ENCODE measurements around the gene KANTR.
A peak's percentile ranks its signal among the peaks of the same experiment; 100 is the strongest.

KANTR gene

GRCh38 chrX:53093748-53094581 lies at the start of gene KANTR:
TSS of gene KANTR (plus strand) at chrX:53094142. CDS start at chrX:53124273, 30,131 bp downstream.
- peak; percentile 35; the same call in 1 of the 2 replicates for TF ChIP-seq POLR2A (IDR thresholded peaks at IDR 0.05; ENCODE audit: low read depth, low read length)
- no peak for FAIRE-seq
- peak; percentile 33 for DNase-seq (ENCODE audit: insufficient read length, low spot score)

GRCh38 chrX:53044995-53045394 lies 48.9 kb upstream of the KANTR start:
- DNase-seq (ENCODE audit: insufficient read length, low spot score) (no peak), FAIRE-seq (no peak)

GRCh38 chrX:53047228-53047627 lies 46.7 kb upstream of the KANTR start:
- no peak for TF ChIP-seq POLR2A (IDR thresholded peaks at IDR 0.05; ENCODE audit: low read depth, low read length)
- no peak for DNase-seq (ENCODE audit: insufficient read length, low spot score)
- FAIRE-seq: no peak

More at GRCh38 chrX:53044995-53045394, 48.9 kb upstream of the KANTR start:
- TF ChIP-seq POLR2A (IDR thresholded peaks at IDR 0.05; ENCODE audit: low read depth, low read length): no peak

- FAIRE-seq (no peak), DNase-seq (ENCODE audit: insufficient read length, low spot score) (peak; percentile 14)
- no peak for TF ChIP-seq POLR2A (IDR thresholded peaks at IDR 0.05; ENCODE audit: low read depth, low read length)
Observed at GRCh38 chrX:53048169-53049126, 45.5 kb upstream of the KANTR start, which contains the start of gene GPR173. TSS of gene GPR173 (plus strand) at chrX:53048789. CDS start at chrX:53076622, 27,833 bp downstream.

- FAIRE-seq: no peak
- TF ChIP-seq POLR2A (IDR thresholded peaks at IDR 0.05; ENCODE audit: low read depth, low read length): no peak
- no peak for DNase-seq (ENCODE audit: insufficient read length, low spot score)
Observed at GRCh38 chrX:53049127-53049517, 44.8 kb upstream of the KANTR start.

- FAIRE-seq: no peak
- TF ChIP-seq POLR2A (IDR thresholded peaks at IDR 0.05; ENCODE audit: low read depth, low read length): no peak
- no peak for DNase-seq (ENCODE audit: insufficient read length, low spot score)
Observed at GRCh38 chrX:53050841-53051240, 43.1 kb upstream of the KANTR start.

- DNase-seq (ENCODE audit: insufficient read length, low spot score): no peak
- no peak for FAIRE-seq
- no peak for TF ChIP-seq POLR2A (IDR thresholded peaks at IDR 0.05; ENCODE audit: low read depth, low read length)
Observed at GRCh38 chrX:53055244-53055849, 38.6 kb upstream of the KANTR start.

- DNase-seq (ENCODE audit: insufficient read length, low spot score) (no peak), FAIRE-seq (no peak)
- no peak for TF ChIP-seq POLR2A (IDR thresholded peaks at IDR 0.05; ENCODE audit: low read depth, low read length)
Observed at GRCh38 chrX:53056292-53056691, 37.6 kb upstream of the KANTR start.

- TF ChIP-seq POLR2A (IDR thresholded peaks at IDR 0.05; ENCODE audit: low read depth, low read length): no peak
- no peak for DNase-seq (ENCODE audit: insufficient read length, low spot score)
- no peak for FAIRE-seq
Observed at GRCh38 chrX:53065104-53065503, 28.8 kb upstream of the KANTR start.

GRCh38 chrX:53071064-53071463 lies 22.9 kb upstream of the KANTR start:
- FAIRE-seq (no peak), DNase-seq (ENCODE audit: insufficient read length, low spot score) (no peak)
- no peak for TF ChIP-seq POLR2A (IDR thresholded peaks at IDR 0.05; ENCODE audit: low read depth, low read length)

GRCh38 chrX:53071604-53072417 lies 22.1 kb upstream of the KANTR start:
- TF ChIP-seq POLR2A (IDR thresholded peaks at IDR 0.05; ENCODE audit: low read depth, low read length): no peak
- DNase-seq (ENCODE audit: insufficient read length, low spot score) (no peak), FAIRE-seq (no peak)

GRCh38 chrX:53072418-53073114 lies 21.4 kb upstream of the KANTR start:
- DNase-seq (ENCODE audit: insufficient read length, low spot score): no peak

More at GRCh38 chrX:53072418-53073114, 21.4 kb upstream of the KANTR start:
- FAIRE-seq: no peak
- TF ChIP-seq POLR2A (IDR thresholded peaks at IDR 0.05; ENCODE audit: low read depth, low read length): no peak

All from H54 (cell line).